ENCODE measurements around the gene SORCS2. TPM values are rescaled to one million over a fixed set of nuclear protein-coding genes. Genes with fewer than 3 reads are reported as not detected.

Gene SORCS2
- total RNA-seq, 6 experiments from 2014 or later, result 0.18 to 6.2 (median 3.1) TPM

DNA sequence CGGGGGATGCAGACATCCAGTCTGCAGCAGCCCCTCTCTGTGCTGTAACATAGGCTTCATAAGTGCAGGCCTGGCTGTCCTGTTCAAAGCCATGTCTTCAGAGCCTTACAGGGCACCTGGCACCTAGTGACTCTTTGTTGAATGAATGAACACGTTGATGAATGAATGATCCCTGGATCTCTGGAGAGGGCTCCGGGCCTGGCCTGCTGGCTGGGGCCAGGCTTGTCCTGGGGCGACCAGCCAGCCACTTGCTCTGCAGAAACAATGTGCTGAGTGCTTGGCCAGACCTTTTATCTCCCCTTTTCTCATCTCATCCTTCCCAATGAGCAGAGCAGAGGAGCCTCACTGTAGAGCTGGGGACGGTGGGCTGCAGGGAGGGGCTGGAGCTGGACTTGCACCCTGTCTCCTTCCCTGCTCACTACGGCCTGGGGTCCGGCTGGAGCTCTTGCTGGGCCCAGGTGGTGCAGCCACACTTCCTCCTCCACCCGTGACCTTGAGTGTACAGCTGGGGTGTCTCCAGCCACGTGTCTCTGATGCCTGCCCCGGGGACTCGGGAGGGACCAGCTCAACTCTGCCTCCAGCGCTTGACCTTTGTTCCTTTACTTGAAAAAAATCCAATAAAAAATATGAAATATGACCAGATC is 164.5 kb downstream of the SORCS2 start:
- Histone ChIP-seq H3K27ac (no peak overlapping the region), H3K4me3 (no peak overlapping the region), H3K36me3 (no peaks in the 10 kb centered on the region), H3K9me3 (no peaks in the 10 kb centered on the region), H3K27me3 (no peaks in the 10 kb centered on the region), H3K4me1 (no peaks in the 10 kb centered on the region)
- no peak for DNase-seq
- no peak for ATAC-seq
- intact Hi-C loops (cut with DNase I), result no loop called here
- WGBS (ENCODE audit: insufficient coverage, low coverage, low lambda C conversion rate, missing lambda C conversion rate), result 58% methylated on average over 7 of the region's 12 CpGs
- TF ChIP-seq POLR2A (IDR thresholded peaks at IDR 0.05), result no peak
- TF ChIP-seq, protein P1, sequence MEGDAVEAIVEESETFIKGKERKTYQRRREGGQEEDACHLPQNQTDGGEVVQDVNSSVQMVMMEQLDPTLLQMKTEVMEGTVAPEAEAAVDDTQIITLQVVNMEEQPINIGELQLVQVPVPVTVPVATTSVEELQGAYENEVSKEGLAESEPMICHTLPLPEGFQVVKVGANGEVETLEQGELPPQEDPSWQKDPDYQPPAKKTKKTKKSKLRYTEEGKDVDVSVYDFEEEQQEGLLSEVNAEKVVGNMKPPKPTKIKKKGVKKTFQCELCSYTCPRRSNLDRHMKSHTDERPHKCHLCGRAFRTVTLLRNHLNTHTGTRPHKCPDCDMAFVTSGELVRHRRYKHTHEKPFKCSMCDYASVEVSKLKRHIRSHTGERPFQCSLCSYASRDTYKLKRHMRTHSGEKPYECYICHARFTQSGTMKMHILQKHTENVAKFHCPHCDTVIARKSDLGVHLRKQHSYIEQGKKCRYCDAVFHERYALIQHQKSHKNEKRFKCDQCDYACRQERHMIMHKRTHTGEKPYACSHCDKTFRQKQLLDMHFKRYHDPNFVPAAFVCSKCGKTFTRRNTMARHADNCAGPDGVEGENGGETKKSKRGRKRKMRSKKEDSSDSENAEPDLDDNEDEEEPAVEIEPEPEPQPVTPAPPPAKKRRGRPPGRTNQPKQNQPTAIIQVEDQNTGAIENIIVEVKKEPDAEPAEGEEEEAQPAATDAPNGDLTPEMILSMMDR (IDR thresholded peaks at IDR 0.05), result no peak

DNA sequence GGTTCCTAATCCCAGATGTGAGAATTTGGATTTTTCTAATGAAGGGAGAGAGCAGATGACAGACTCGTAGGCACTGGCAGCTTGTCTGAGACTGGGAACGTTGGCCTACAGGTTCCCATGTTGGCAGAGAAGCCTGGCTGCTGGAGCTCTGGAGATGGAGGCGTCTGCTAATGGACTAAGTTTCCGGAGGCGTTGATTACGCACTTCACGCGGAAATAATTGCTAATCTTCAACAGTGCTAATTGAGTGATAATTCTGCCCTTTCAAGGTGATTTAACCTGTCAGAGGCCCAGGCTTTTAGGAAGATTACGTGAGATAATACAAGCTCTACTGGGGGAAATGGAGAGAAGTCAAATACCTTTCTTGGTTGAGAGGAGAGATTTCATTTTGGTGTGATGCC is 165.0 kb downstream of the SORCS2 start:
- DNase-seq, result no peak
- Histone ChIP-seq H3K4me1 (no peaks in the 10 kb centered on the region), H3K27me3 (no peaks in the 10 kb centered on the region), H3K9me3 (no peaks in the 10 kb centered on the region), H3K27ac (no peak overlapping the region), H3K36me3 (no peaks in the 10 kb centered on the region), H3K4me3 (no peak overlapping the region)
- intact Hi-C loops (cut with DNase I), result no loop called here
- 83% methylated on average over 9 of the region's 9 CpGs for WGBS (ENCODE audit: insufficient coverage, low coverage, low lambda C conversion rate, missing lambda C conversion rate)
- TF ChIP-seq, protein P1 (IDR thresholded peaks at IDR 0.05), result no peak
- TF ChIP-seq POLR2A (IDR thresholded peaks at IDR 0.05), result no peak
- no peak for ATAC-seq

DNA sequence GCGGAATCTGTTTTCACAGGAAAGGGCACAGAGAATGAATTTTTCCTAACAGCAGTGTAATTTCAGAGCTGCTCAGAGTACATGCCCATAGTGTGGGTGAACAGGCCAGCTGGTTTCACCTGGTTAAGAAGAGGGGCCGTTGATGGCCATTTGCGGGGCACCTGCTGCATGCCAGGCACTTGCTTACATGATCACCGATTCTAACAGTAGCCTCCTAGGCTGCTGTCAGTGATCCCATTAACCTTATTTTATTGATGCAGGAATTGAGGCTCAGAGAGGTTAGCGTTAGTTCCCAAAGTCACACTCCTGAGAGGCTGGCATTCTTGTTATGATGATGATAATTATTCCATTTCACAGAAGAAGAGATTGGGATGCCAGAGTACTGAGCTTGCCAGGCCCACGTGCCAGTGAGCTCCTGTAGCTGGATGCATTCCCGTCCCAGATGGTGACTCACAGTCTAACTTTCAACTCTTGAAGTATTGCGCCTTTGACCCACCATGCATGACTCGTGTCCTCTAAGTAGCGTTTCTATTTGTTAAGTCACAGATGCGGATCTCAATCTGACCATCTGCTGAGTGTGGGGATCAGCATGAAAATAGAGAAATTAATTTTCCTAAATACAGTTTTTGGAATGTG is 165.9 kb downstream of the SORCS2 start:
- WGBS (ENCODE audit: insufficient coverage, low coverage, low lambda C conversion rate, missing lambda C conversion rate), result 70% methylated on average over 7 of the region's 11 CpGs
- peak in 1 of 4 donors; percentile 83 for ATAC-seq
- intact Hi-C loops (cut with DNase I), result no loop called here

DNA sequence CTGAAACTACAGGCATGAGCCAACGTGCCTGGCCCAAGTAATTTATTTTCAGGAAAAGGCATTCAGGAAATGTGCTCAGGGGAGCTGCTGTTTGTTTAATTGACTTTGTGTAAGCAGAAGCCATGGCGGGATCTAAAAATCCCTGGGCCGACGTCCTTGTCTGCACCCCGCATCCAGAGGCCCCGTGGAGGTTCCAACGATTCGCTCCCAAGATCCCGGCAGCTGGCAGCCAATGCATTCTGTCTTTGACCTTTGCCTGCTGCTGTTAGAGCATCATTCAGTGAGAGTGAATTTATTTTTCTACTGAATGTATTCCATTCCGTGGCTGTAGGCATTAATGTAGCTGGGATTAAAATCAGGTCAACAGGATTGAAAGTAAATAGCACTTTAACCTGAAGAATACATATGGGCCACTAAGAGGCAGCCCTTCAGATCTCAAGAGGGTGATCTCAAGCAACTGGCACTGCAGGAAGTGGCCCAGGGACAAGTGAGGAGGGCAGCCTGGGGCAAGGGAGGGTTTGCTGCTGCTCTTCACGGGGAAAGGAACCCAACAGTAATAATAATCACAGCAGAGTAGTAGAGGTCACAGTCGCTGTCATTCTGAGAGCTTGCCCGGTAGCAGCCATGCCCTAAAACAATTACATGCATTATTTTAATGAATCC is 167.2 kb downstream of the SORCS2 start:
- Histone ChIP-seq H3K9me3 (no peaks in the 10 kb centered on the region), H3K27me3 (no peaks in the 10 kb centered on the region), H3K36me3 (no peaks in the 10 kb centered on the region), H3K4me1 (no peaks in the 10 kb centered on the region), H3K4me3 (no peak overlapping the region), H3K27ac (no peak overlapping the region)
- no peak for DNase-seq
- 79% methylated on average over 11 of the region's 13 CpGs for WGBS (ENCODE audit: insufficient coverage, low coverage, low lambda C conversion rate, missing lambda C conversion rate)
- intact Hi-C loops (cut with DNase I), result no loop called here
- ATAC-seq, result no peak
- TF ChIP-seq, protein P1 (IDR thresholded peaks at IDR 0.05), result no peak
- no peak for TF ChIP-seq POLR2A (IDR thresholded peaks at IDR 0.05)

More for the DNA sequence above, 165.9 kb downstream of the SORCS2 start:
- Histone ChIP-seq H3K27me3 (no peaks in the 10 kb centered on the region), H3K4me1 (no peaks in the 10 kb centered on the region), H3K9me3 (no peaks in the 10 kb centered on the region), H3K27ac (no peak overlapping the region), H3K4me3 (no peak overlapping the region), H3K36me3 (no peaks in the 10 kb centered on the region)
- no peak for TF ChIP-seq POLR2A (IDR thresholded peaks at IDR 0.05)
- TF ChIP-seq, protein P1 (IDR thresholded peaks at IDR 0.05), result no peak
- no peak for DNase-seq

Measured in right lobe of liver (tissue), 6 donors.